Neuronal stem cell (in vitro differentiated cells): ENCODE results near the gene PPIA.

ENCODE experiments used
- DNase-seq: peaks from one replicate; pipeline ENCODE4 v3.0.0-alpha.2; 2013; ENCODE audit warnings: low spot score
- H2AFZ ChIP-seq: one replicate; pipeline ENCODE4 v1.6.1; 2013; ENCODE audit warnings: mild to moderate bottlenecking, low read length, inconsistent platforms
- H2AK5ac ChIP-seq: 2 replicates; pipeline ENCODE4 v1.6.1; 2013; ENCODE audit warnings: low read depth, mild to moderate bottlenecking, inconsistent platforms, low read length, moderate library complexity, mixed read lengths
- H2BK120ac ChIP-seq: 2 replicates; pipeline ENCODE4 v1.6.1; 2013; ENCODE audit warnings: low read depth, mild to moderate bottlenecking, inconsistent platforms, low read length, moderate library complexity, mixed read lengths
- H2BK12ac ChIP-seq: one replicate; pipeline ENCODE4 v1.6.1; 2013; ENCODE audit warnings: low read length, inconsistent platforms
- H2BK15ac ChIP-seq: 2 replicates; pipeline ENCODE4 v1.6.1; 2013; ENCODE audit warnings: mild to moderate bottlenecking, low read length, inconsistent platforms, mixed read lengths
- H2BK5ac ChIP-seq: one replicate; pipeline ENCODE4 v1.6.1; 2013; ENCODE audit warnings: inconsistent platforms, mild to moderate bottlenecking, low read length, moderate library complexity
- H3K14ac ChIP-seq: one replicate; pipeline ENCODE4 v1.6.1; 2013; ENCODE audit warnings: low read length, inconsistent platforms
- H3K18ac ChIP-seq: 2 replicates; pipeline ENCODE4 v1.6.1; 2013; ENCODE audit warnings: low read length, inconsistent platforms
- H3K23ac ChIP-seq: 2 replicates; pipeline ENCODE4 v1.6.1; 2013; ENCODE audit warnings: low read depth, mild to moderate bottlenecking, mixed read lengths, low read length, inconsistent platforms; ENCODE audit not compliant: poor library complexity
- H3K27ac ChIP-seq: replicated peaks from 3 replicates; pipeline ENCODE4 v1.5.1; 2013; ENCODE audit warnings: low read length, inconsistent platforms
- H3K27me3 ChIP-seq, 3 experiments: 2 replicates each; pipeline ENCODE4 v1.6.1; 2013; ENCODE audit warnings: low read length in 3 of 3, mild to moderate bottlenecking in 2 of 3, inconsistent platforms in 1 of 3, low read depth in 1 of 3, mixed read lengths in 1 of 3, moderate library complexity in 1 of 3; ENCODE audit not compliant: control insufficient read depth in 3 of 3, insufficient read depth in 3 of 3
- H3K36me3 ChIP-seq, 2 donors: replicated peaks in 1 of 2; 2 replicates each; pipeline ENCODE4 v1.6.1; 2013; ENCODE audit warnings: low read length in 2 of 2; ENCODE audit not compliant: control insufficient read depth in 2 of 2, insufficient read depth in 2 of 2
- H3K4ac ChIP-seq: 2 replicates; pipeline ENCODE4 v1.6.1; 2013; ENCODE audit warnings: inconsistent platforms, mild to moderate bottlenecking, low read length, moderate library complexity
- H3K4me1 ChIP-seq, 2 donors: 1 replicate in 1 of 2; 2 replicates in 1 of 2; pipeline ENCODE4 v1.6.1; 2013; ENCODE audit warnings: low read length in 2 of 2, low read depth in 1 of 2; ENCODE audit not compliant: control insufficient read depth in 2 of 2, insufficient read depth in 1 of 2
- H3K4me2 ChIP-seq: one replicate; pipeline ENCODE4 v1.6.1; 2013; ENCODE audit warnings: mild to moderate bottlenecking, low read length, inconsistent platforms; ENCODE audit not compliant: insufficient read depth, poor library complexity, severe bottlenecking
- H3K4me3 ChIP-seq, 2 donors: 2 replicates each; pipeline ENCODE4 v1.5.1; 2013; ENCODE audit warnings: low read length in 2 of 2, mild to moderate bottlenecking in 2 of 2, inconsistent platforms in 1 of 2, moderate library complexity in 1 of 2
- H3K79me1 ChIP-seq: one replicate; pipeline ENCODE4 v1.6.1; 2013; ENCODE audit warnings: low read depth, mild to moderate bottlenecking, inconsistent platforms, low read length, moderate library complexity
- H3K9ac ChIP-seq: one replicate; pipeline ENCODE4 v1.6.1; 2013; ENCODE audit warnings: mild to moderate bottlenecking, low read depth, low read length, inconsistent platforms; ENCODE audit not compliant: poor library complexity
- H3K9me3 ChIP-seq, 2 donors: replicated peaks in 1 of 2; 2 replicates each; pipeline versions ENCODE3 to v1.6.1; 2013; ENCODE audit warnings: low read length in 2 of 2, mild to moderate bottlenecking in 2 of 2, inconsistent platforms in 1 of 2, low read depth in 1 of 2, mixed read lengths in 1 of 2, moderate library complexity in 1 of 2; ENCODE audit not compliant: control insufficient read depth in 2 of 2, insufficient read depth in 1 of 2
- H4K8ac ChIP-seq: one replicate; pipeline ENCODE4 v1.6.1; 2013; ENCODE audit warnings: low read depth, mild to moderate bottlenecking, inconsistent platforms, low read length, moderate library complexity
- H4K91ac ChIP-seq: one replicate; pipeline ENCODE4 v1.6.1; 2013; ENCODE audit warnings: low read length, low read depth, mild to moderate bottlenecking, inconsistent platforms; ENCODE audit not compliant: poor library complexity
- WGBS, 2 donors: extraction: QIAGEN DNeasy Blood & Tissue Kit; methylation state at CpG; one replicate each; pipeline ENCODE4 v1.1.7; 2013; ENCODE audit warnings: missing lambda C conversion rate in 2 of 2, mixed read lengths in 1 of 2; ENCODE audit not compliant: insufficient read length in 2 of 2, insufficient replicate concordance in 1 of 2; ENCODE audit errors: extremely low coverage in 2 of 2; 5-methylcytosine and 5-hydroxymethylcytosine counted together

The PPIA gene

DNA sequence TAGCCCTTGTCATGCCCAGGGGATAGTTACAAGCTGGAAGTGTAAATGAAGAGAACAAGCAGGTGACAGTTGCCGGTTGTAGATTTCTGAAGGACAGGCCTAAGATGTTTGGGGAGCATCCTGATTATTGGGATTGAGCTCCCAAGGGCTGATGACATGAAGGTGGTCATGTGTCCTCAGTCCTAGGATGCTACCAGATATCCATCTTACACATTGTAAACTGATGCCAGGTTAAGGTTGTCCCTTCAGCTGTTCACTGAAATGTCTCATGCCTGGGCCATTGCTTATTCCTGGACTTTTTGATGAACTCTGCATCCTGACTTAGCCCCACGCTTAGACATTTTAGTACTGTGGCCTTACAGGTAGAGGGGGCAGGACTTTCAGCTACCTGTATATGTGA is 46.5 kb upstream of the PPIA start:
- H2AK5ac ChIP-seq = no peak overlapping the region
- peaks cover 10% of the 10 kb centered on the region for H3K79me1 ChIP-seq
- WGBS, 2 donors = no CpG with 5 or more reads among the region's 2 CpGs
- H2BK12ac ChIP-seq = no peak overlapping the region
- no peak overlapping the region for H3K4me2 ChIP-seq
- H3K27me3 ChIP-seq = no peaks in the 10 kb centered on the region
- H3K14ac ChIP-seq = no peak overlapping the region
- no peak overlapping the region for H4K8ac ChIP-seq
- no peak overlapping the region for H2BK15ac ChIP-seq
- DNase-seq = no peak
- no peak overlapping the region for H3K27ac ChIP-seq
- peak overlapping the region in 1 of 2 donors; percentile 93 for H3K4me3 ChIP-seq
- no peak overlapping the region for H3K4ac ChIP-seq
- no peaks in the 10 kb centered on the region for H3K9me3 ChIP-seq
- peaks cover 2 to 20% of the 10 kb centered on the region in 2 donors for H3K36me3 ChIP-seq
- peaks cover 10 to 16% of the 10 kb centered on the region in 2 donors for H3K4me1 ChIP-seq
- H3K18ac ChIP-seq = no peak overlapping the region
- no peak overlapping the region for H2BK5ac ChIP-seq
- no peak overlapping the region for H4K91ac ChIP-seq
- H3K9ac ChIP-seq = no peak overlapping the region
- no peak overlapping the region for H2BK120ac ChIP-seq
- no peak overlapping the region for H3K23ac ChIP-seq
- no peak overlapping the region for H2AFZ ChIP-seq

- H3K14ac ChIP-seq = no peak overlapping the region
- no peaks in the 10 kb centered on the region for H3K27me3 ChIP-seq
- DNase-seq = no peak
- peaks cover 10% of the 10 kb centered on the region for H3K79me1 ChIP-seq
- H2BK15ac ChIP-seq = no peak overlapping the region
- H2BK12ac ChIP-seq = no peak overlapping the region
- H3K9me3 ChIP-seq = no peaks in the 10 kb centered on the region
- H3K36me3 ChIP-seq = peaks cover 2 to 20% of the 10 kb centered on the region in 2 donors
- H3K18ac ChIP-seq = no peak overlapping the region
- H2BK5ac ChIP-seq = no peak overlapping the region
- H2AK5ac ChIP-seq = no peak overlapping the region
- H3K9ac ChIP-seq = no peak overlapping the region
- H3K27ac ChIP-seq = no peak overlapping the region
- H3K23ac ChIP-seq = no peak overlapping the region
- no peak overlapping the region for H2AFZ ChIP-seq
- no peak overlapping the region for H3K4ac ChIP-seq
- peak overlapping the region in 1 of 2 donors; percentile 93 for H3K4me3 ChIP-seq
- H4K8ac ChIP-seq = no peak overlapping the region
- no CpG with 5 or more reads among the region's 3 CpGs for WGBS, 2 donors
- H3K4me1 ChIP-seq = peaks cover 10 to 17% of the 10 kb centered on the region in 2 donors
- no peak overlapping the region for H4K91ac ChIP-seq
- no peak overlapping the region for H2BK120ac ChIP-seq
- H3K4me2 ChIP-seq = no peak overlapping the region
These were observed 46.1 kb upstream of the PPIA start for GRCh38 chr7:44750424-44750823.

DNA sequence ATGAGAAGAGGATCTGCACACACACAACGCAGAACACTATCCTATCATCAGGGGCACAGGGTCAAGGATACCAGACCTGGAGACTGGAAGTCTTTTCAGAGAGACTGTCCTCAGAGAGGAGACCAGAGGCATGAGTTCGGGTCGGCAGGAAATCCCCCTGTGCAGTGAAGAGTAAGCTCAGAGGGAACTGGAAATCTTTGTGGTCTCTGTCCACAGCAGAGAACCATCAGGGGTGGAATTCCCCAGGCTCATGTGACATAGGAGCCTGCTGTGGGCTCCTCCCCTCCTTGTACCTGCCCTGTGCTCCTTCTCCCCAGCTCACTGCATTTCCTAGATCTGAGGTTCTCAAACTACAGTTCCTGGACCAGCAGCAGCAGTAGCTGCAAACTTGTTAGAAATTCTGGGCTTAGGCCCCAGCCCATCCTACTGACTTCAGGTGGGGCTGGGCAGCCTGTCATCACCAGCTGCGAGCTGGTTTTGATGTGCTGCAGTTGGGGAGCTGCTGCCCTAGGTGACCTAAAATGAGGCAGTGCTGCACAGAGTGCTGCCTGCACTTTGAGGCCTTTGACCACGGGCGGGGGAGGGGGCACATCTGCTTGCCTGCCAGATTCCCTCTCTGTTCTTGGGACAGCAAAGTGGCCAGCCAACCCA is 45.4 kb upstream of the PPIA start:
- Histone ChIP-seq H2AK5ac (no peak overlapping the region), H3K27me3 (no peaks in the 10 kb centered on the region), H3K23ac (no peak overlapping the region), H3K79me1 (peaks cover 12% of the 10 kb centered on the region), H2AFZ (no peak overlapping the region), H3K27ac (no peak overlapping the region), H3K9me3 (no peaks in the 10 kb centered on the region), H2BK5ac (no peak overlapping the region), H3K4ac (no peak overlapping the region), H3K4me1 (peaks cover 10 to 17% of the 10 kb centered on the region in 2 donors), H3K9ac (no peak overlapping the region), H3K4me3 (no peak overlapping the region), H2BK12ac (no peak overlapping the region), H3K14ac (no peak overlapping the region), H3K36me3 (peaks cover 2 to 20% of the 10 kb centered on the region in 2 donors), H2BK120ac (no peak overlapping the region), H2BK15ac (no peak overlapping the region), H3K4me2 (no peak overlapping the region), H4K91ac (no peak overlapping the region), H3K18ac (no peak overlapping the region), H4K8ac (no peak overlapping the region)
- no CpG with 5 or more reads among the region's 6 CpGs for WGBS, 2 donors
- no peak for DNase-seq

GRCh38 chr7:44752822-44753221 is 43.7 kb upstream of the PPIA start:
- Histone ChIP-seq H3K9ac (no peak overlapping the region), H2BK15ac (no peak overlapping the region), H2BK5ac (no peak overlapping the region), H3K18ac (no peak overlapping the region), H4K91ac (no peak overlapping the region), H2AK5ac (no peak overlapping the region), H4K8ac (no peak overlapping the region), H3K4me3 (no peak overlapping the region), H3K4me1 (peaks cover 10 to 17% of the 10 kb centered on the region in 2 donors), H2AFZ (no peak overlapping the region), H3K23ac (no peak overlapping the region), H2BK12ac (no peak overlapping the region), H3K79me1 (peaks cover 13% of the 10 kb centered on the region), H3K27me3 (no peaks in the 10 kb centered on the region), H3K27ac (no peak overlapping the region), H3K14ac (no peak overlapping the region), H3K36me3 (peaks cover 14 to 36% of the 10 kb centered on the region in 2 donors), H2BK120ac (no peak overlapping the region), H3K9me3 (no peaks in the 10 kb centered on the region), H3K4me2 (no peak overlapping the region), H3K4ac (no peak overlapping the region)
- no peak for DNase-seq
- no CpG with 5 or more reads among the region's 2 CpGs for WGBS, 2 donors
